Mesendoderm (in vitro differentiated cells): ENCODE measurements around the gene CNTN5.

ENCODE experiments used
- DNase-seq: peaks from one replicate; pipeline ENCODE4 v3.0.0; 2013
- H2AK5ac ChIP-seq: 2 replicates; pipeline ENCODE4 v1.6.1; 2013; ENCODE audit warnings: low read length, inconsistent platforms
- H2BK120ac ChIP-seq: 2 replicates; pipeline ENCODE4 v1.6.1; 2013; ENCODE audit warnings: low read depth, mild to moderate bottlenecking, low read length, moderate library complexity, mixed read lengths
- H2BK15ac ChIP-seq: replicated peaks from 2 replicates; pipeline ENCODE4 v1.6.1; 2013; ENCODE audit warnings: low read depth, mild to moderate bottlenecking, moderate library complexity
- H2BK5ac ChIP-seq: 2 replicates; pipeline ENCODE4 v1.6.1; 2013; ENCODE audit warnings: low read length, inconsistent platforms
- H3K18ac ChIP-seq: 2 replicates; pipeline ENCODE4 v1.6.1; 2013; ENCODE audit warnings: mild to moderate bottlenecking, low read length, mixed read lengths
- H3K23ac ChIP-seq: one replicate; pipeline ENCODE4 v1.6.1; 2013; ENCODE audit warnings: low read length
- H3K27ac ChIP-seq: 2 replicates; pipeline ENCODE4 v1.5.1; 2013; ENCODE audit warnings: low read depth, mild to moderate bottlenecking, inconsistent platforms, low read length, moderate library complexity
- H3K27me3 ChIP-seq: 2 replicates; pipeline ENCODE4 v1.6.1; 2013; ENCODE audit warnings: low read length, control low read depth, mild to moderate bottlenecking, inconsistent platforms; ENCODE audit not compliant: insufficient read depth, poor library complexity
- H3K36me3 ChIP-seq: 2 replicates; pipeline ENCODE4 v1.6.1; 2013; ENCODE audit warnings: low read length, inconsistent platforms; ENCODE audit not compliant: control insufficient read depth, insufficient read depth
- H3K4ac ChIP-seq: one replicate; pipeline ENCODE4 v1.6.1; 2013; ENCODE audit warnings: low read depth, mild to moderate bottlenecking, low read length, moderate library complexity
- H3K4me1 ChIP-seq: 2 replicates; pipeline ENCODE4 v1.6.1; 2013; ENCODE audit warnings: low read depth, low read length, inconsistent platforms; ENCODE audit not compliant: control insufficient read depth
- H3K4me2 ChIP-seq: 2 replicates; pipeline ENCODE4 v1.6.1; 2013; ENCODE audit warnings: low read length
- H3K4me3 ChIP-seq: 2 replicates; pipeline ENCODE4 v1.5.1; 2013; ENCODE audit warnings: mild to moderate bottlenecking, low read length
- H3K56ac ChIP-seq: one replicate; pipeline ENCODE4 v1.6.1; 2013; ENCODE audit warnings: low read length
- H3K79me1 ChIP-seq: 2 replicates; pipeline ENCODE4 v1.6.1; 2013; ENCODE audit warnings: low read length, inconsistent platforms
- H3K79me2 ChIP-seq: 2 replicates; pipeline ENCODE4 v1.6.1; 2013; ENCODE audit warnings: mild to moderate bottlenecking, low read length; ENCODE audit not compliant: control insufficient read depth, insufficient read depth
- H3K9ac ChIP-seq: 2 replicates; pipeline ENCODE4 v1.6.1; 2013; ENCODE audit warnings: low read length, inconsistent platforms
- H4K5ac ChIP-seq: one replicate; pipeline ENCODE4 v1.6.1; 2013; ENCODE audit warnings: low read length
- H4K8ac ChIP-seq: one replicate; pipeline ENCODE4 v1.6.1; 2013; ENCODE audit warnings: low read depth, mild to moderate bottlenecking, control low read depth, low read length, moderate library complexity
- WGBS: extraction: QIAGEN DNeasy Blood & Tissue Kit; methylation state at CpG from one replicate; pipeline ENCODE4 v1.1.7; 2013; ENCODE audit warnings: low lambda C conversion rate, missing lambda C conversion rate; ENCODE audit not compliant: insufficient coverage; ENCODE audit errors: extremely low coverage; 5-methylcytosine and 5-hydroxymethylcytosine counted together

The CNTN5 gene

GRCh38 chr11:99171330-99171729 lies 150.6 kb downstream of the CNTN5 start:
- no peaks in the 10 kb centered on the region for H3K79me1 ChIP-seq
- H3K36me3 ChIP-seq = no peaks in the 10 kb centered on the region
- WGBS = no CpG with 5 or more reads among the region's 5 CpGs
- H3K27ac ChIP-seq = no peak overlapping the region
- no peaks in the 10 kb centered on the region for H3K79me2 ChIP-seq
- H3K56ac ChIP-seq = no peak overlapping the region
- DNase-seq = no peak
- H2AK5ac ChIP-seq = no peak overlapping the region
- no peak overlapping the region for H3K9ac ChIP-seq
- H3K4me2 ChIP-seq = no peak overlapping the region
- H3K4me3 ChIP-seq = no peak overlapping the region
- H2BK120ac ChIP-seq = no peak overlapping the region
- H4K5ac ChIP-seq = no peak overlapping the region
- H3K27me3 ChIP-seq = no peaks in the 10 kb centered on the region
- H2BK5ac ChIP-seq = no peak overlapping the region
- no peaks in the 10 kb centered on the region for H3K4me1 ChIP-seq
- no peak overlapping the region for H3K4ac ChIP-seq
- no peak overlapping the region for H3K18ac ChIP-seq
- H4K8ac ChIP-seq = no peak overlapping the region
- no peak overlapping the region for H2BK15ac ChIP-seq
- no peak overlapping the region for H3K23ac ChIP-seq

- no peak overlapping the region for H4K5ac ChIP-seq
- H3K79me2 ChIP-seq = no peaks in the 10 kb centered on the region
- no peaks in the 10 kb centered on the region for H3K27me3 ChIP-seq
Measured at GRCh38 chr11:99176430-99176829, 155.7 kb downstream of the CNTN5 start.

DNA sequence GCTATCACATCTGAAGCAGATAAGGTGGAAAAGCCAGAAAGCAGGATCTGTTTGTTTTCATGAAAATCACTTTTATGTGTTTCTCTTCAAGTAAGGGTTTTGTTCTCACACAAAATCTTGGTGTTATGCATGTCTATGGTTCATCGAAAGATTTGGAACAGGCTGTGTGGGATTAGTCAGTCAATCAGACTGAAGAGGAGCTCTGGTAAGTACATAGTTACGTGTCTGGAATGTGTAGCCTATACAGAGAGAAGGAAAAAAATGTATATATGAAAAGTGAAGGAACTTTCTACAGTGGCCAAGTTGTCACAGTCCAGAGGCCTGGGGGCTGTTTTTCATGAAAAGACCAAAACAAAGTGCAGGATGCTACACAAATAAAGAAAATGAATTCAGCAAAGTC lies 156.7 kb downstream of the CNTN5 start:
- H3K27me3 ChIP-seq = no peaks in the 10 kb centered on the region
- no CpG with 5 or more reads among the region's 2 CpGs for WGBS
- DNase-seq = no peak
- no peaks in the 10 kb centered on the region for H3K4me1 ChIP-seq
- H4K5ac ChIP-seq = no peak overlapping the region
- H3K79me1 ChIP-seq = no peaks in the 10 kb centered on the region
- H3K18ac ChIP-seq = no peak overlapping the region
- no peak overlapping the region for H2AK5ac ChIP-seq
- no peak overlapping the region for H3K4ac ChIP-seq
- no peak overlapping the region for H2BK15ac ChIP-seq
- no peak overlapping the region for H2BK5ac ChIP-seq
- H3K27ac ChIP-seq = no peak overlapping the region
- H3K36me3 ChIP-seq = no peaks in the 10 kb centered on the region
- no peak overlapping the region for H3K9ac ChIP-seq
- no peak overlapping the region for H4K8ac ChIP-seq
- no peaks in the 10 kb centered on the region for H3K79me2 ChIP-seq
- no peak overlapping the region for H3K4me3 ChIP-seq
- no peak overlapping the region for H2BK120ac ChIP-seq
- no peak overlapping the region for H3K23ac ChIP-seq
- no peak overlapping the region for H3K4me2 ChIP-seq
- H3K56ac ChIP-seq = no peak overlapping the region

More at GRCh38 chr11:99176430-99176829, 155.7 kb downstream of the CNTN5 start:
- H3K36me3 ChIP-seq = no peaks in the 10 kb centered on the region
- no peak overlapping the region for H2BK5ac ChIP-seq
- no peak for DNase-seq
- H3K56ac ChIP-seq = no peak overlapping the region
- H2AK5ac ChIP-seq = no peak overlapping the region
- no peaks in the 10 kb centered on the region for H3K79me1 ChIP-seq
- H2BK120ac ChIP-seq = no peak overlapping the region
- H3K27ac ChIP-seq = no peak overlapping the region
- H3K4me3 ChIP-seq = no peak overlapping the region
- no peak overlapping the region for H3K9ac ChIP-seq
- H3K4me2 ChIP-seq = no peak overlapping the region
- no peak overlapping the region for H3K18ac ChIP-seq
- H4K8ac ChIP-seq = no peak overlapping the region
- no peak overlapping the region for H3K4ac ChIP-seq
- no peak overlapping the region for H2BK15ac ChIP-seq
- no peak overlapping the region for H3K23ac ChIP-seq
- H3K4me1 ChIP-seq = no peaks in the 10 kb centered on the region

DNA sequence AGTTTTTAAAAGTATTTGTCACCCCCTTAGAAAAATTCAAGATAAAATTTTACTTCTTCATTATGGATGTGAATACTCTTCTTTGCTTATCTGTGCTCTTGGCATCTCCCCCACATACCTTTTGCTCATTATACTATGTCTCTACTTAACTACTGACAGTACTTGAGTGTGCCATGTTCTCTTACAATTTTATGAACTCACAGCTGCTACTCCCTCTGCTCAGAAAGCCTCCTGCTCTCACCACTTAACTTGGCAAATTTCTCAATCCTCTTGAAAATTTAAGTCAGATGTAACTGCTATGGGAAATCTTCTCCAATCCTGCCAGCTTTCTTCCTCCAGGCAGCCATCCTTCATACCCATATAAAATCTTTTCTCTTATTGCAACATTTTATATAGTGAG lies 163.4 kb downstream of the CNTN5 start:
- H3K23ac ChIP-seq = no peak overlapping the region
- no peaks in the 10 kb centered on the region for H3K79me1 ChIP-seq
- H4K5ac ChIP-seq = no peak overlapping the region
- H3K27ac ChIP-seq = no peak overlapping the region
- no peak overlapping the region for H2BK120ac ChIP-seq
- no peaks in the 10 kb centered on the region for H3K27me3 ChIP-seq
- H3K4ac ChIP-seq = no peak overlapping the region
- no peaks in the 10 kb centered on the region for H3K36me3 ChIP-seq
- H3K18ac ChIP-seq = no peak overlapping the region
- no peak overlapping the region for H3K4me3 ChIP-seq
- H2BK5ac ChIP-seq = no peak overlapping the region
- H3K9ac ChIP-seq = no peak overlapping the region
- no peaks in the 10 kb centered on the region for H3K79me2 ChIP-seq
- H3K56ac ChIP-seq = no peak overlapping the region
- no peak overlapping the region for H2BK15ac ChIP-seq
- H2AK5ac ChIP-seq = no peak overlapping the region
- H3K4me1 ChIP-seq = no peaks in the 10 kb centered on the region
- no peak overlapping the region for H3K4me2 ChIP-seq
- no peak overlapping the region for H4K8ac ChIP-seq
- no peak for DNase-seq

GRCh38 chr11:99188221-99188620 lies 167.5 kb downstream of the CNTN5 start:
- no peaks in the 10 kb centered on the region for H3K79me2 ChIP-seq
- H3K79me1 ChIP-seq = no peaks in the 10 kb centered on the region
- no peak overlapping the region for H3K56ac ChIP-seq
- H3K27me3 ChIP-seq = no peaks in the 10 kb centered on the region
- H3K4me3 ChIP-seq = no peak overlapping the region
- no peak overlapping the region for H2BK15ac ChIP-seq
- no peak overlapping the region for H3K23ac ChIP-seq
- no peak overlapping the region for H4K5ac ChIP-seq
- no peak overlapping the region for H3K4ac ChIP-seq
- no peaks in the 10 kb centered on the region for H3K4me1 ChIP-seq
- WGBS = 100% methylated on average over 1 of the region's 2 CpGs
- H2BK5ac ChIP-seq = no peak overlapping the region
- no peak overlapping the region for H3K18ac ChIP-seq
- H3K27ac ChIP-seq = no peak overlapping the region
- H4K8ac ChIP-seq = no peak overlapping the region
- no peak overlapping the region for H3K9ac ChIP-seq
- DNase-seq = no peak
- H2AK5ac ChIP-seq = no peak overlapping the region
- no peak overlapping the region for H2BK120ac ChIP-seq
- H3K36me3 ChIP-seq = no peaks in the 10 kb centered on the region
- H3K4me2 ChIP-seq = no peak overlapping the region

GRCh38 chr11:99192716-99193115 lies 172.0 kb downstream of the CNTN5 start:
- H3K23ac ChIP-seq = no peak overlapping the region
- no CpG with 5 or more reads among the region's 1 CpG for WGBS

More at GRCh38 chr11:99192716-99193115, 172.0 kb downstream of the CNTN5 start:
- Histone ChIP-seq H2BK5ac (no peak overlapping the region), H4K8ac (no peak overlapping the region), H2AK5ac (no peak overlapping the region), H3K9ac (no peak overlapping the region), H3K79me1 (no peaks in the 10 kb centered on the region), H3K4me2 (no peak overlapping the region), H3K56ac (no peak overlapping the region), H3K27me3 (no peaks in the 10 kb centered on the region), H3K79me2 (no peaks in the 10 kb centered on the region), H3K27ac (no peak overlapping the region), H3K4me1 (no peaks in the 10 kb centered on the region), H2BK120ac (no peak overlapping the region), H3K4ac (no peak overlapping the region), H2BK15ac (no peak overlapping the region), H3K4me3 (no peak overlapping the region), H4K5ac (no peak overlapping the region), H3K36me3 (no peaks in the 10 kb centered on the region), H3K18ac (no peak overlapping the region)
- no peak for DNase-seq
